ENCODE measurements around the gene COBL.

Gene COBL

DNA sequence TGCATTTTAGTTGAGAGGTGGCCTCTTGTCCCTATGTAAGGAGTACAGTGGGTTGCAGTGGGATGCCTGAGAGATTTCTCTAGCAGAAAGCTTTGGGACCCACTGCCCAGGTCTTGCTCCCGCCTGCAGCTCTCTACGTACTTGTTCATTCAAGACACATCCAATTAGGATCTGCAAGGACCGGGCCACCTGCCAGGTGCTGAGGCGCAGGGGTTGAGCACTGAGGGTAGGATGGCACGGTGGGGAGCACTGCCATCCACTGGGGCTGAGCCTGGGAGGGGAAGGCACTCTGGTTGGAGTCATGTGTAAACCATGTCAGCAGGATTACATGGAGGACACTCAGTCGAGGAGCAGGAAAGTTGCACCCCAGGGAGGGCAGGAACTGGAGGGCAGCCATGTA lies 342.8 kb downstream of the COBL start:
- Histone ChIP-seq H3K27ac (ENCODE audit: insufficient read depth, low read depth, low read length, poor library complexity, severe bottlenecking) (no peak overlapping the region), H3K36me3 (ENCODE audit: control insufficient read depth, insufficient read depth, low read length) (no peaks in the 10 kb centered on the region), H3K9me3 (ENCODE audit: control insufficient read depth, low read length) (no peaks in the 10 kb centered on the region), H3K4me1 (ENCODE audit: control insufficient read depth, insufficient read depth, low read length) (no peaks in the 10 kb centered on the region), H3K4me3 (ENCODE audit: insufficient read depth, low read depth, low read length) (no peak overlapping the region), H3K27me3 (ENCODE audit: control insufficient read depth, insufficient read depth, low read length, poor library complexity, severe bottlenecking) (no peaks in the 10 kb centered on the region)
- 91 to 92% methylated on average over 6 of the region's 6 CpGs for WGBS, 2 experiments

DNA sequence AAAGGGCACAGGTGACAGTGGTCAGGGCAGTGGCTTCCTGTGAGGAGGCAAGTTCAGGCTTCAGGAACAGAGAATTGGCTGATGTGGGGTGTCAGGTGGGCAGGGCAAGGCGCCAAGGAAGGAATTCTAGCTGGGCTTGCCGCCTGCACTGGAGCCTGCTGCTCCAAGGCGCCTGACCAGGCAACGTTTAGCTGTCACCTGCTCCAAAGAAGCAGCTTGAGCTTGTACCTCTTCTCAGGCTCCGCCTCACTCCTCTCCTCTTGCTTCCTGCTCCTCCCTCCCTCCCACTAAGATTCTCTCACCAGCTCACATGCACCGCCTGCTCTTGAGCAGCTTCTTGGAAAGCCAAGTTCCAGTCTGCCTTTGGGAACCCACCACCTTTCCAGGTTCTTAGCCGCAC lies 346.5 kb downstream of the COBL start:
- WGBS, 2 experiments, result 83 to 87% methylated on average over 7 of the region's 7 CpGs
- Histone ChIP-seq H3K27me3 (ENCODE audit: control insufficient read depth, insufficient read depth, low read length, poor library complexity, severe bottlenecking) (no peaks in the 10 kb centered on the region), H3K4me3 (ENCODE audit: insufficient read depth, low read depth, low read length) (no peak overlapping the region)

More for the DNA sequence above, 346.5 kb downstream of the COBL start:
- no peaks in the 10 kb centered on the region for H3K4me1 ChIP-seq (ENCODE audit: control insufficient read depth, insufficient read depth, low read length)
- no peak overlapping the region for H3K27ac ChIP-seq (ENCODE audit: insufficient read depth, low read depth, low read length, poor library complexity, severe bottlenecking)
- H3K36me3 ChIP-seq (ENCODE audit: control insufficient read depth, insufficient read depth, low read length), result no peaks in the 10 kb centered on the region
- H3K9me3 ChIP-seq (ENCODE audit: control insufficient read depth, low read length), result peaks cover 2% of the 10 kb centered on the region
